Ramos (cell line): ENCODE data around the gene NPAS4.
"Not testable (repeated sequence)": the region's sequence is repeated elsewhere in the genome, so short reads cannot be mapped to it uniquely, and the experiment has no call there.

ENCODE experiments used
- in situ Hi-C: fragments of 300-500 bp; cut with MboI; formaldehyde crosslinking; loops from one replicate; pipeline ENCODE4 v1.14.3; 2022; ENCODE audit warnings: low sequenced_read_pairs; ENCODE audit not compliant: unreplicated experiment

NPAS4 gene

GRCh38 chr11:66450560-66450959 is 29.7 kb downstream of the NPAS4 start:
- in situ Hi-C loops: no loop called here

- in situ Hi-C loops: no loop called here
These were observed 30.8 kb downstream of the NPAS4 start for GRCh38 chr11:66451663-66452062.

- in situ Hi-C loops: no loop called here
These were observed 33.4 kb downstream of the NPAS4 start for GRCh38 chr11:66454247-66454646.

GRCh38 chr11:66454828-66455227 is 34.0 kb downstream of the NPAS4 start:
- in situ Hi-C loops: no loop called here

GRCh38 chr11:66457826-66458225 is 37.0 kb downstream of the NPAS4 start:
- in situ Hi-C loops: no loop called here

- in situ Hi-C loops: no loop called here
These were observed 38.4 kb downstream of the NPAS4 start for GRCh38 chr11:66459138-66459778.

- in situ Hi-C loops: no loop called here
These were observed 41.2 kb downstream of the NPAS4 start for GRCh38 chr11:66462010-66462409.

GRCh38 chr11:66462911-66463310 is 42.1 kb downstream of the NPAS4 start:
- in situ Hi-C loops: no loop called here

- in situ Hi-C loops: not testable (repeated sequence)
These were observed 43.3 kb downstream of the NPAS4 start for GRCh38 chr11:66464116-66464515.

- in situ Hi-C loops: no loop called here
These were observed 44.1 kb downstream of the NPAS4 start for GRCh38 chr11:66464916-66465315.

GRCh38 chr11:66465373-66466224 is 44.8 kb downstream of the NPAS4 start:
- in situ Hi-C loops: no loop called here

- in situ Hi-C loops: no loop called here
These were observed 45.6 kb downstream of the NPAS4 start, which contains the start of gene PELI3 for GRCh38 chr11:66466225-66467033. Gene PELI3, plus strand, starts transcription at chr11:66466905. Its CDS starts 1,224 bp downstream, at chr11:66468129.

- in situ Hi-C loops: no loop called here
These were observed 46.3 kb downstream of the NPAS4 start for GRCh38 chr11:66467034-66467659.

- in situ Hi-C loops: no loop called here
These were observed 46.9 kb downstream of the NPAS4 start for GRCh38 chr11:66467756-66468155.

- in situ Hi-C loops: no loop called here
These were observed 47.9 kb downstream of the NPAS4 start for GRCh38 chr11:66468691-66469090.

- in situ Hi-C loops: no loop called here
These were observed 48.6 kb downstream of the NPAS4 start for GRCh38 chr11:66469441-66469840.

GRCh38 chr11:66470015-66470414 is 49.2 kb downstream of the NPAS4 start:
- in situ Hi-C loops: no loop called here

GRCh38 chr11:66471142-66471541 is 50.3 kb downstream of the NPAS4 start:
- in situ Hi-C loops: no loop called here

GRCh38 chr11:66472054-66472453 is 51.2 kb downstream of the NPAS4 start:
- in situ Hi-C loops: no loop called here

GRCh38 chr11:66473167-66473566 is 52.3 kb downstream of the NPAS4 start:
- in situ Hi-C loops: no loop called here
